GM19463 (cell line): ENCODE data around the gene RHBG.
A peak's percentile ranks its signal among the peaks of the same experiment; 100 is the strongest.

Experiments
- ATAC-seq: cut with Tn5 transposase; IDR thresholded peaks from one replicate; pipeline ENCODE4 v1.9.1; 2021; ENCODE audit warnings: mild to moderate bottlenecking, moderate library complexity; ENCODE audit not compliant: unreplicated experiment

Gene RHBG

DNA sequence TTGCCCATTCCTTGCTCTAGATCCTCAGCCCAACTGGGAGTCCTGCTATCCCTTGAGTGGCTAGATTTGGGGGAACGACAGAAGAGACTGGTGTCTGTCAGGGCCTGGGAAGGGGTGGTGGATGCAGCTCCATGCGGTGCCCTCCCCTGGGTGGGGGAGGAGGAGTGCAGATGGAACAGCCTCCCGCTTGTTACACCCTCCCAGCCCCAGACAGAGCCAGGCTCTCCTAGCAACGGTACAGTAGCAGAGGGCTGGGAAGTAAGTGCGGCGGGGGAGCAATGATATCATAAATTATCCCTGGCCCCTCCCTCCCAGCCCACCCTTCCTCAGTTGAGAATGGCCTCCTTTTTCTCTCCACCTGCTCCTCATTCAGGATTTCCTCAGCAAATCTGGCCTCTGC, 37.2 kb downstream of the RHBG start:
- no peak for ATAC-seq

DNA sequence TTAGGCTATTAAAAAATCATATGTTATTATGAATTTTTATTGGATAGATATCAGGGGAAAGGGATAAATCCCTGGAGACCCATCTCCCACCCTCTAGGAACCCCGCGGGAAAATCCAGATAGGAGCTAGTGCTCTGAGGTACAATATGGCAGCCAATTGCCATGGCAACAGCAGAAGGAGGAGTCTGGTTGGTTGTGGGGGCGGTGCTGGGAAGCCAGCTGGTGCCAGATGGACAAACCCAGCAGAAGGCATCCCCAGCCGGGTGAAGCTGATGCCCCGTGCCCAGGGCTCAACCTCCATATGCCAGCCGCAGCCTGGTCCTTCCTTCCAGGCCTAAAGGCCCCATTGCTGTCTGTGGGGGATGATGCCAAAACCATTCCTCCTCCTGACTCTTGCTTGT, 38.3 kb downstream of the RHBG start:
- no peak for ATAC-seq

DNA sequence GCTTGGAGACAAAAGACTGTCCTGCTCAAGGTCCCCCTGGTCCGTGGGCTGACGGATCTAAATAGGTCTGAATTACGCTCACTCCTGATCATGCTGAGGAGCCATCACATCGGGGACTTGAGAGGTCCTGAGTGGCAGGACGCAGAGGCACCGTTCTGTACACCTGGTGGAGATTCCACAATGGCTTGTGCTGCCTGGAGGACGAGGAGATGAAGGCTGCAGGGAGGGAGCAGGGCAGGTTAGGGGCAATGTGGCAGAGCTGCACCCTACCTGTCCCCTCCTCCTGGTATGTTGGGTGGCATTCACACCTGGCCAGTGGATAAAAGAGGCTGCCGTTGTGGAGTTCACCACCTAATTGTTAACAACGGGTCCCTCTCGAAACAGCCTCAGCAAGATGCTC, 38.7 kb downstream of the RHBG start:
- ATAC-seq, result no peak

DNA sequence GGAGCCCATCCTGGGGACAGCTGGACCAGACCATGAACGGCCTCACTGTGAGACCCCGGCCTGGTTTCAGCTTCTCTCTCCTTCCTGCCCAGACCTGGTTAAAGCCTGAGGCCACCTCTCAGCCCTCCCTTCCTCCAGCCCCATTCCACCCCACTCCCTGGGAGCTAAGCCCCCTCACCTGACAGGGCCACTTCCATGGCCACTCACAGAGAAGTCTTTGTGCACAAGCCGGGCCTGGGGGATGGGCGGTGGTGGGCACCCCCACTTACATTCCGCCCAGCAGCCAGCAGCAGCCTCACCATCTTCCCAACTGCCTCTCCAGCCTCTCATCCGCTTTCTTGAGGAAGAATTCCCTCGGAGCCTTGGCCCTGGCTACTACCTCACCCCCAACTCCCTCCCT, 40.4 kb downstream of the RHBG start:
- ATAC-seq, result no peak

DNA sequence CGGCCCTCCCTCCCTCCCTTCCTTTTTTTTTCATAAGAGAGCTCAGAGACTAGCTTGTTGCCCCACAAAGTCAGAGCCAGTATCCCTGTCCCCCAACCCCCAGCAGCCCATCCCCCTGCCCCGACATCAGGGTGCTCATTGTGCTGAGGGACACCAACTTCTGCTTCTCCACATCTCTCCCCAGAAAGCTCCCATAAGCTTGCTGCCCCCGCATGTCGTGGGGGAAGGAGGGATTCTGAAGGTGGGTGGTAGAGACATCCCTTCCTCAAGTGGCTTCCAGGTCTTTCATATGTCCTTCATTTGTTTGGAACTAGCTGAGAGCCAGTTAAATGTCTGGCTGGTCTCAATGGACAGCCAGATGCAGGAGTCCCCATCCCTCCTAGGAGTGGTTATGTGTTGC, 41.2 kb downstream of the RHBG start:
- no peak for ATAC-seq

DNA sequence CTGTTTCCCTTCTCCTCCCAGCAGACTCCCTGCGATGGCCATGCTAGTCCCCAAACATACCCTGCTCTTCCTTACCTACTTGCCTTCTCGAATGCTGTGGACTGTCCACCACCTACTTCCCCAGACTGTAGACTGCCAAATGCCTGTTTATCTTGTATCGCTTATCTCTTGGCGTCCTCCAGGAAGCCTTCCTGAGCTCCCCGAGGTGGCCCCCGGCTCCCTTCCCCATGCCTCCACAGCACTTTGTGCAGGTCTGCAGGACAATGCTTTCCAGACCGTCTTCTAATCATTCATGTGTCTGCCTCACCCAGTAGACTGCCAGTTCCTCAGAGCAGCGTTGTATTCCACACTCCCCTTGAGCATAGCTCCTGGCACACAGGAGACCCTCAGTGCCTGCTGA, 41.7 kb downstream of the RHBG start:
- no peak for ATAC-seq

DNA sequence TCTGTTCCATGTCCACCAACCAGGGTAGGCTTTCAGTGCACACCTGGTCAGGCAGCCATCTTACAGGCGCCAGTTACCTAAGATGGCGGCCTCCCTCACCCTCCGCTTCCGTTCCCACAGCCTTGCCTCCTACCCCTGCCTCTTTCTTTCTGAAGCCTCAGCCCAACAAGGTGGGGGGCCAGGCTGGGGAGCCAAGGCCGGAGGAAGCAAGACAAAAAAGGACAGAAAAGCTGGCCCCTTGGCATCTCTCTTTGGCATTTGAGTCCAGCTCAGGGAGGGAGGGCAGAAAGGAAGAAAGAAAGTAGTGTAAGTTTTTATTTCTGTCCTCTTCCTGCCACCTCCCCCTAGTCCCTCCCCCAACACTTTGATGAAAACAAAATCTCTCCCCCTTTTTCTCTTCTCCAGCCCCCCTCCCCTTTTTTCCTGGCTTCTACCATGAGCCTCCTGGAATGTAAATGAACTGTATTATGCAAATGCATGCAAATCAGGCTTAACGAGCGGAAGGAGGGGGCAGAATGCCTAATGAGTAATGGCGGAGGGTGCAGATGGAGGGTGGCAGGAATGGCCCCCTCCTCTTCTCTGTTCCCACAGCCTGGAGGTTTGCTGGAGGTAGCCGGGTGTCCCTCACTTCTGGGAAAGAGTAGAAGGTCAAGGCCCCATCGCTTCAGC, 43.8 kb downstream of the RHBG start:
- no peak for ATAC-seq

DNA sequence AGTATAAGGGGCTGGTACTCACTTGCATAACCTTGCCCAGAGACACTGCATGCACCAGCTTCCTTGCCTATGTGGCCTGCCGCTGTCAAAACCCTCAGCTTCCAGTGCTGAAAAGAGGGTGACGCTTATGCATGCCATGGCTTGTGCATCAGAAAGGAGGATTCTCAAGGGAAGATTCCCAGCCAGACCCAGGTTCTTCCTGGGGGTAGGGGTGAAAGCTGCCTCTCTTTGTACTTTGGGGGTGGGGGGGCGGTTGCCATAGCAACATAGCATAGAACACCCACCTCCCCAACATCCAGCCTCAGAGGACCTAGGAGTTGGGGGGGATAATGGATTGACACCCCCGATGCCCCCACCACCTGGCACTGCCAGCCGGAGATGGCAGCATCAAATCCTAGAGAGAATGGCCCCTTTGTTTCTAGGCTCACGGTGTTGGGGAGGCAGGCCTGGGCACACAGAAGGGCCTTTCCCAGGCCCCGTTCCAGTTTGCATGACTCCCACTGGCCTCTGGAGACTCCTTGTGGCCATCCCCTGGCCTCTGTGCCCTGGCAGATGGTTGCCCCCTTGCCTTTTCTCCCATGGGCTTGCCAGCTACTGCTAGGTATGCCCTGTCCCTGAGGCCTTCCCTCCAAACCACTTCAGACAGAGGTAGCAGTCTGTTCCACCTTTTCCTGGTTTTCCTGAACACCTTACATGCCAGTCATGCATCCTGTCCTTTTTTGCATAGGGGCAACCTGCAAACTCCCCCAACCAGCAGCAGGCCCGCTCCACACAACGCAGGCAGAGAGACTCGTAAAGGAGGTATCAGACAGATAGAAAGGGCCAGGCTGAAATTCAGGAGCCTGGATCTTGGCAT, 44.6 kb downstream of the RHBG start:
- ATAC-seq, result no peak

DNA sequence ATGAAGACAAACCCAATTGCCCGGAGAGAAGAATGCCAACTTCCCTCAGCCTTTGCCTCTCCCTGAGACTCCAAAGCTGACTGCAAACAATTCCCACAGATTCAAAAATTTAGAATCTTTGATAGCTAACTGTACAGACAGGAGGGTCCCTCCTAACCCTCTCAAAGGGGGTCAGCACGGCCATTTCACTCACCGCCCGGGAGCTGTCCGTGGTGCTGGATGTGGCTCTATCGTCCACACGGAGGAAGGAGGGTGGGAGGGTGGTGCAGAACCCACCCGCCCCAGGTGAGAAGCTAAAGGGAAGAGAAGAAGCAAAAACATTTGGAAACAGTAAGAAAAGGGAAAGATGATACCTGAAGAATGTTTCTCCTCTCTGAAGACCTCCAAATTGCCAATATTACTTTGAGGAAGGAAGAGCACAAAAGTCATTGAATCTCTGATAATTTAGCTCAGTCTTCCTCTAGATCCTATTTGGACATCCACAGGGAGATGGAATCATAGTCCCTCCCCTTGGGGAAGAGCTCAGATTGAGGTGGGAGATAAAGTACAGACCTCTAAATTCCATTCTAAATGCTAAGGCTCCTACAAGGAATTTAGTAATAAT, 45.6 kb downstream of the RHBG start:
- ATAC-seq, result no peak

DNA sequence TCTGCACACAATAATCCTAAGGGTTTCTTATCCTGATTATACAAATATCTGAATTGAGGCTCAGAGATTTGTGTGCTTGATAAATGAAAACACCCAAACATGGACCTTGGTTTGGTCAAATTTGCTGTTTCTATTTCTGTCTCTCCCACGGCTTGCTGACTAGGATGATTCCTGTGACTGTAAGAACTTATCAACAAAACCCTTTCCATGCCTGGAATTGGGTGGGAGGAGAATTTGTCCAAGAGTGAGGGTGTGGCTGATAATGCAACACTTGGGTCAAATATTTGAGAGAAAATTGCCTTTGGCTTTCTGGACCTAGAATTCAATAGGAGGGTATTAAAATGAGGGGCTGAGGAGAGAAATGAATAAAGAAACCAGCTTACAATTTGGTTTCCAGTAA, 48.0 kb downstream of the RHBG start:
- ATAC-seq, result no peak

DNA sequence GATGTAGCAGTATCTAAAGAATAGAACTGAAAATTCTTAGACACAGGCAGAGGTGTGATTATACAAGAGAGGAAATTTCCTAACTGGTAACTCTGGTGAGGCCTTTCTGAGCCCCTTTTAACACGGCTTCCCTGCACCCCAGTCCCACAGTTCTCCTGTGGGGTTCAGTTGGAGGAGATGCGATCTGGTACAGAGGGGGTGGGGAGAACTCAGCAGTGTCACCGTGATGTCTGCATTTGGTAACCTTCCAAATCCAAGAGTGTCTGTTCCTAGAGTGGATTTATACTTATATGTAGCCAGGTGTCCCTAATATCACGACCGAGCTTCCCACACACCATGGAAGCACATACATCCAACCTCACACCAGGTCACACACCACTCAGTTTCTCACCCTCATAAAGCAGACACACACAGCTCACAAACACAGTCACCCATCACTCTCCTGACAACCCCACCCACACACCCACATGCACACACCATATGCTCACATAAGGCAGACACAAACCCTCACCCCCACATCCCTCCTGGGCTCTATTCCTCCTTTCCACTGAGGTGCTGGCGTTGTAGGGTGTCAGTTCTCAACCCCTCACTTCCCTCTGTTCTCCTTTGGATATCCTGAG, 48.5 kb downstream of the RHBG start:
- ATAC-seq, result no peak

DNA sequence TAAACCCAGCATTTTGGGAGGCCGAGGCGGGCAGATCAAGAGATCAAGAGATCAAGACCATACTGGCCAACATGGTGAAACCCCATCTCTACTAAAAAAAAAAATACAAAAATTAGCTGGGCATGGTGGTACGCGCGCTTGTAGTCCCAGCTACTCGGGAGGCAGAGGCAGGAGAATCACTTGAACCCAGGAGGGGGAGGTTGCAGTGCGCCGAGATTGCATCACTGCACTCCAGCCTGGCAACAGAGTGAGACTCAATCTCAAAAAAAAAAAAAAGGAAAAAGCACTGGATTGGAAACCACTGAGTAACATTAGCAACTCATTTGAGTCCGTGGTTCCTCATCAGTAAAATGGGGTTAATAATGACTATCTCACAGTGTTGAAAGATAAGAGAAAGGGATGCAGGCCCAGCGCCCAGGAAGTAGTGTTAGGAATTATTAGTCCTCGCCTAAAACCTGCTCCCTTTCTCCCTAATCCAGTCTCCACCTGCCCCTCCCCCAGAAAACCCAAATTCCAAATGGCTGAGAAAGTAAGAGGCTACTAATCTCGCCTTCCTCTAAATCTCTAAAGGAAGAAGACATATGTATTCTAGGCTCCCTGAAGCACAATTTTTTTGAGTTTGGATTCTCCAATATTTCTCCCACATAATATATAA, 49.5 kb downstream of the RHBG start:
- ATAC-seq, result no peak

DNA sequence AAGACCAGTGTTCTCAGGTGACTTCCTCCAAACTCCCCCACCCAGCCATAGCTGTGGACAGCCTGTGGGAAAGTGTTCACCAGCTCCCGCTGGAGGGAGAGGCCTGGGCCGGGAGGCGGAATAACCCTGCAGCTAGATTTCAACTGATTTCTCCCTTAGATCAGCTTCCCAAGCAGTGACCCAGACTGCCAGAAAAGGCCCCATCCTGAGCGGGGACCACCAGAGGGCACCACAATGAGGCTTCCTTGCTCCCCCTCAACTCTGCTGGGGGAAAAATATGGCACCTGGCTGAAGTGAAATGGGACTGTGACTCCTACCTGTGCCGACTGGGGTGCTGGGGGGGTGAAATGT, 50.8 kb downstream of the RHBG start:
- ATAC-seq, result no peak

DNA sequence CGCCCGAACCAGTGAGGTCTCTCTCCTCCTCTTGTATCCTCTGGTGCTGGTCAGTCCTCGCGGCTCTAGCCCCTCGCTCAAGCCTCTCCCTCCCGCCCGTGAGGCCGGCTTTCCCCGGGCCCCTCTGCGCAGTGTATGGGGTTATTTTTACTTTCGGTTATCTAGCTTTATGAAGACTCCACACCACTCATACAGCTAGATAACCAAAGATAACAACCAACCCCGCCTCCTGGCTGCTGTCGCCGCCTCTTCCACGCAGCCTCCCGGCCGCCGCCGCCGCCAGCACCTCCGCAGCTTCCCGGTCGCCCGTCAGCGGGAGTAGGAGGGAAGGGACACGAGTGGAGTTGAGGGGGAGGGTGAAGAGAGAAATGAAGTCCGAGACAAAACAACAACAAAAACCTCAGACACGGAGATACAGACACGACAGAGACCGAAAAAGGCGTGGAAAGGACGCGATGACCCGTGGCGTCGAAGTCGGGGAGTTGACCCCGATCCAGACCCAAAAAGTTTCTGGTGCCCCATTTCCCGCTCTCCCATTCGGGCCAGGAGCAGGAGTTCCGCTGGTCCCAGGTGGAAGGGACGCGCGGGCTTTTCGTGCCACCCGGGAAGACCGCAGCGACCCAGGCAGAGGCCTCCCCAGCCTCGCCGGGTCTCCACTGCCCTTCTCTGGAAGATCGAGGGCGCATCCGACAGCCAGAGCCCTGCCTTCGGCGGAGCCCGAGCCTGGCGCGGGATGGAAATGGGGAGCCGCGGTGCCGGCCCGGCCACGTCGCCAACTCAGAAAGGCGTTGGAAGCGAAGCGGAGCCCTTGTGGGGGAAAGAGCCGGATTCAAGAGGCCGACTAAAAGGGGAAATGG, 51.4 kb downstream of the RHBG start:
- no peak for ATAC-seq

DNA sequence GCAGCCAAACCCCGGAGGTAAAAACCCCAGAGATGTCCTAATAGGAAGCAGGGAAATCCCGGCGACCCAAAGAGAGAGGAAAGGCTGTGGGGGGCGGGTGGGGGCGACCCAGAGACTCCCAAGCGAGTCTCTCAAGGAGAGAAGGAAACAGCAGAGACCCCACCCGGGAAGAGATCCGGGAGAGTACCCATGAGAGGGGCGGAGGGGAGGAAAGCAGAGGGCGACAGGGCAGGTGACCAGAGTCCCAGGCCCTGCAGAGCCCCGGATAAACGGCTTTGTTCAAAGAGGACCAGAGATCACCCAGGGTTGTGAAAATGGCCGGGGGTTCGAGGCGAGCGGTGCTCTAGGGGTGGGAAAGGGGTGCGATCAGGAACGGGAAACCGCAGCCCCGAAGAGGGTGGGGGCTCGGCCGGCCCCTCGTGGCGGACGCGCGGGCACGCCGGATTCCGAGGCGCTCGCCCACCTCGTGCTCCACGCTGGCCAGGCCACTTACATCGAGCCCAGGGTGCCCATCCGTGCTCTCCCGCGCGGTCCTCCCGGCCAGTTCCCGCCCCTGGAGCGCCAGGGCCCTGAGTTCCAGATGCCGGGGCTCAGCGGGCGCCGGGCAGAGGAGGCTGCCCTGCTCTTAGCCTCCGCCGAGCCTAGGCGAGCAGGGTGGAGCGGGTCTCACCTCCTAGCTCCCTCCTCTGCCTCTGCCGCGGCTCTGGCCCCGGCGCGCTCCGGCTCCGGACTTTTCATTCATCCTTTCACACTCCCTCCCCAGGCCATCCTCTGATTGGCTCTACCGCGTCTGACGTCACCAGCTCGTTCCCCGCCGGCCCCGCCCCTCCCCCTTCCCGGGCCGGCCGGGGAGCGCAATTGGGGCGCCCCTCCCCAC, 52.3 kb downstream of the RHBG start:
- ATAC-seq, result peak; percentile 82

DNA sequence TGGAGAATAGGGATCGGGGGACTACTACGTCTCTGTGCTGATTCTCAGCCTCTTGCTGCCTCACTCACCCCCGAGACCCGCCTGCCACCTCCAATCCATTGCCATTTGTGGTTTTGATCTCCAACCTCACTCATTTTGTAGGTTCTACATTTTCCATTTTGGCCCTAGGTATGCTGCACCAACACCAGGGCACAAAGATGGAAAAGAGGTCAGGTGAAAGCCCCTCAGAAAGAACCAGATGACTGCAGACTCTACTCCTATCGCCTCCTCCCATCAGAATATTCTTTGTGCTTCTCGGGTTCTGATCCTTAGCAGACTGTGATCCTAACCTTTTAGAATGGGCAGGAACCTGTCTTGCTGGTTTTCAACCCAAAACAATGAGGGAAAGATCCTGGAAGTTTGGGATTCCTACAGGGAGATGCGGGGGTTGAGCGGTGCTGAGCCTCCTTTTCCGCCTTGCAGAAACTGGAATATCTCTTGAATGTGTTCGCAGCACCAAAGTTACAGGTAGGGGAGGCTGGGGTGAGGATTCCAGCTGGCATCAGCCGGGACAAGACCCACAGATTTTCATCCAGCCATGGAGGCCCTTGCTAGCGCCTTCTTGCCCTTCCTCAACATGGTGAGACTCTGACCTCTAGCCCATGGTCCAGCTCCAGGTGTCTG, 53.1 kb downstream of the RHBG start:
- ATAC-seq, result no peak

DNA sequence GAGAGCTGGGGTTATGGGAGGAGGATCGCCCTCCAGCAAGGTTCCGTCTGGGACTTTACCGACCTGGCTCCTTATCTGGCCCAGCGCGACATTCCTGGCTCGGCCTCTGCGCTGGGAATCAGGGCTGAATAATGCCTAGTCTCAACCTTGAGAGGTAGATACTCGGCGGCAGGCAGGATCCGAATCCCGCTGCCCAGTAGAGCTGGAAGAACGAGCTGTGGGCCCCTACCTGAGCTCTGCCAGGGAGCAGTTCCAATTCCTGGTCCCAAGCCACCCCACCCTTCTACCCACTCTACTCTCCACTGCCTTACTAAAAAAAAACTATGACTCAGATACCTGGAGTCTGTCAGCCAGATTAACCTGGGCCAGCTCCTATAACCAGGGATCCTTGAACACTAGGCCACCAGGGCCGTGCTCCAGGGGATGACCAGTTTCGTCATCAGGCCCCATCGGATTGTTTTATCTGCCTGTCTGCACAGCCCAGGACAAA, 53.6 kb downstream of the RHBG start:
- no peak for ATAC-seq

DNA sequence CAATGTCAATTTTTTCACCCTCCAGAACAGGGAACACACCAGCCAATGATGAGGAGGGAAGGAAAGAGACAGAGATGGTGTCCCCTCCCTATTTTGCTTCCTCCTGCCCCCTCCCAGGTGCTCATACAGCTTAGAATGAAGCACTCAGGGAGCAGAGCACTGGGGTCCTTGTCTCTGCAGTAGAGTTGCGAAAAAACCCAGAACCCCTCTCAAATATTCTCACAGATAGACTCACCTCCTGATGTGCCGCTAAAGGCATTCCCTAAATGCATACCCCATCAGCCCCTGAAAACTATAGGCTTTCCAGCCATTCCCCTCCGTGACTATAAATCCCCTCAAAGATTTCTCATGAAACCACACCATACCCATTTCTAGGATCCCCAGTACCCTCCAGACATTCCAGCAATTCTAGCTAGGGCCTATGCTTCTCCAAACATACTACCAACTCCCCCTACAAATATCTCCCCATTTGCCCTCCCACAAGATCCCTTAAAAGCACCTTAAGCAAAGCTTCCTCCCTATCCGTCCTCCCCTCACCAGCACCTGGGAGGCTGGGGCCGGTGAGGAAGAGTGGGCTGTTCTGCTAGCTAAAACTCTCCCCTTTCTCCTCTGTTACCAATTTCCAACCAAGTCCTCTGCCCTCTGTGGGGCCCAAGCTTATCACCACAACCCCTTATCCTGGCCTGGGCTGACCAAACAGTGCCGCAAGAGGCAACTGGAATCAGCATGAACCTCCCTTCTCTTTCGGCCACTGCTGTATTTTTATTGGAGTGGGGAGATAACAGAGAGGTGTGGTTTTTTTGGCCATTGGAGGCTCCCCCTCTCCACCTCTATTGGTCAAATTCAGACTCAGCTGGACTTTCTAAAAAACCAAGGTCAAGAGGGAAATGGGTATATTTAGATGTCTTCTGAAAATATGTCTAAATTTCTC, 54.7 kb downstream of the RHBG start:
- no peak for ATAC-seq
